ENCODE measurements around the gene IL15RA.
"Not testable (repeated sequence)": the region's sequence is repeated elsewhere in the genome, so short reads cannot be mapped to it uniquely, and the experiment has no call there.

Gene IL15RA

DNA sequence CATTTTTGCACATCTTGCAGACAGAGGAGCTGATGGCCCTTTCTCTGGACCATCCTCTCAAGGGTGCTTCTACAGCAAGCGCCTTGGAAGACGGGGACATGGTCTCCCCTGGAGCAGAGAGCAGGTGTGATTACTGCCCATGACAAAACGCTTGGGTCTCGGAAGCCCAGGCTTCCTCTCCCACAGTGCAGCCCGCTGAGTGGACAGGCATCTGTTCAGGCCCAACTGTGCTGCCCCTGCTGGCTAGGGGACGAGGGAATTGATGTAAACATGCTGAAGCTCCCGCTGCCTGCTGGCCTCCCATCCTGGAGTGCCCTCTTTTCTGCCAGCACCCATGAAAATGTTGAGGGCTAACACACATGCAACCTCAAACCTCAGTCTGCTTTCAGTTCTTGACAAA is 14.3 kb downstream of the IL15RA start:
- TF ChIP-seq, protein P1, sequence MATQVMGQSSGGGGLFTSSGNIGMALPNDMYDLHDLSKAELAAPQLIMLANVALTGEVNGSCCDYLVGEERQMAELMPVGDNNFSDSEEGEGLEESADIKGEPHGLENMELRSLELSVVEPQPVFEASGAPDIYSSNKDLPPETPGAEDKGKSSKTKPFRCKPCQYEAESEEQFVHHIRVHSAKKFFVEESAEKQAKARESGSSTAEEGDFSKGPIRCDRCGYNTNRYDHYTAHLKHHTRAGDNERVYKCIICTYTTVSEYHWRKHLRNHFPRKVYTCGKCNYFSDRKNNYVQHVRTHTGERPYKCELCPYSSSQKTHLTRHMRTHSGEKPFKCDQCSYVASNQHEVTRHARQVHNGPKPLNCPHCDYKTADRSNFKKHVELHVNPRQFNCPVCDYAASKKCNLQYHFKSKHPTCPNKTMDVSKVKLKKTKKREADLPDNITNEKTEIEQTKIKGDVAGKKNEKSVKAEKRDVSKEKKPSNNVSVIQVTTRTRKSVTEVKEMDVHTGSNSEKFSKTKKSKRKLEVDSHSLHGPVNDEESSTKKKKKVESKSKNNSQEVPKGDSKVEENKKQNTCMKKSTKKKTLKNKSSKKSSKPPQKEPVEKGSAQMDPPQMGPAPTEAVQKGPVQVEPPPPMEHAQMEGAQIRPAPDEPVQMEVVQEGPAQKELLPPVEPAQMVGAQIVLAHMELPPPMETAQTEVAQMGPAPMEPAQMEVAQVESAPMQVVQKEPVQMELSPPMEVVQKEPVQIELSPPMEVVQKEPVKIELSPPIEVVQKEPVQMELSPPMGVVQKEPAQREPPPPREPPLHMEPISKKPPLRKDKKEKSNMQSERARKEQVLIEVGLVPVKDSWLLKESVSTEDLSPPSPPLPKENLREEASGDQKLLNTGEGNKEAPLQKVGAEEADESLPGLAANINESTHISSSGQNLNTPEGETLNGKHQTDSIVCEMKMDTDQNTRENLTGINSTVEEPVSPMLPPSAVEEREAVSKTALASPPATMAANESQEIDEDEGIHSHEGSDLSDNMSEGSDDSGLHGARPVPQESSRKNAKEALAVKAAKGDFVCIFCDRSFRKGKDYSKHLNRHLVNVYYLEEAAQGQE (IDR thresholded peaks at IDR 0.05; ENCODE audit: insufficient replicate concordance, low read depth) = no peak
- TF ChIP-seq, protein P2, sequence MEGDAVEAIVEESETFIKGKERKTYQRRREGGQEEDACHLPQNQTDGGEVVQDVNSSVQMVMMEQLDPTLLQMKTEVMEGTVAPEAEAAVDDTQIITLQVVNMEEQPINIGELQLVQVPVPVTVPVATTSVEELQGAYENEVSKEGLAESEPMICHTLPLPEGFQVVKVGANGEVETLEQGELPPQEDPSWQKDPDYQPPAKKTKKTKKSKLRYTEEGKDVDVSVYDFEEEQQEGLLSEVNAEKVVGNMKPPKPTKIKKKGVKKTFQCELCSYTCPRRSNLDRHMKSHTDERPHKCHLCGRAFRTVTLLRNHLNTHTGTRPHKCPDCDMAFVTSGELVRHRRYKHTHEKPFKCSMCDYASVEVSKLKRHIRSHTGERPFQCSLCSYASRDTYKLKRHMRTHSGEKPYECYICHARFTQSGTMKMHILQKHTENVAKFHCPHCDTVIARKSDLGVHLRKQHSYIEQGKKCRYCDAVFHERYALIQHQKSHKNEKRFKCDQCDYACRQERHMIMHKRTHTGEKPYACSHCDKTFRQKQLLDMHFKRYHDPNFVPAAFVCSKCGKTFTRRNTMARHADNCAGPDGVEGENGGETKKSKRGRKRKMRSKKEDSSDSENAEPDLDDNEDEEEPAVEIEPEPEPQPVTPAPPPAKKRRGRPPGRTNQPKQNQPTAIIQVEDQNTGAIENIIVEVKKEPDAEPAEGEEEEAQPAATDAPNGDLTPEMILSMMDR (IDR thresholded peaks at IDR 0.05; ENCODE audit: insufficient read depth, low read length) = no peak
- TF ChIP-seq POLR2AphosphoS5 (IDR thresholded peaks at IDR 0.05; ENCODE audit: low read depth) (no peak), SPI1 (IDR thresholded peaks at IDR 0.05; ENCODE audit: borderline replicate concordance, low read depth) (no peak), GABPA (IDR thresholded peaks at IDR 0.05; ENCODE audit: low read depth) (no peak)
- DNase-seq (ENCODE audit: low read depth in 1 of 2, low spot score in 1 of 2) = no peak
- no peaks in the 10 kb centered on the region for H3K27me3 ChIP-seq (ENCODE audit: insufficient read depth, poor library complexity, severe bottlenecking)
- H3K27ac ChIP-seq (replicated peaks) = no peak overlapping the region
- no peak overlapping the region for H3K4me3 ChIP-seq (replicated peaks; ENCODE audit: insufficient read depth, low read length)

DNA sequence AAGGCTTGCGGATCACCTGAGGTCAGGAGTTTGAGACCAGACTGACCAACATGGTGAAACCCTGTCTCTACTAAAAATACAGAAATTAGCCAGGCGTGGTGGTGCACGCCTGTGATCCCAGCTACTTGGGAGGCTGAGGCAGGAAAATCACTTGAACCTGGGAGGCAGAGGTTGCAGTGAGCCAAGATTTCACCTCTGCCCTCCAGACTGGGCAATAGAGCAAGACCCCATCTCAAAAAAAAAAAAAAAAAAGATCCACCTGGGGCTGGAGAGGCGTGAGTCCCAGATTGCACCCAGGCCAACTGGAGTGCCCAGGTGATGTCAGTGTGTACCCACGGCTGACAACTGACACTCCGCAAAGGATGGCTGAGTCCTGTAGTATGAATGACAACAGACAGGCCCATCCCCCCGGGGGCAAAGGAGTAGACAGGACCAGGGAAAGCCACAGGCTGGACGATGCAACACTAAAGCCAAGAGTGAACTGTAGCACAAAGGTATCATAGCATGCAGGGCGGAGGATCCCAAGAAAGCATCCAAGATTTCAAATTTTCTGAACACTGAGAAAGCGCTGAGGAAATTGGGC is 14.9 kb downstream of the IL15RA start:
- not testable (repeated sequence) for H3K4me3 ChIP-seq (replicated peaks; ENCODE audit: insufficient read depth, low read length); H3K27ac ChIP-seq (replicated peaks); DNase-seq (ENCODE audit: low read depth in 1 of 2, low spot score in 1 of 2); H3K27me3 ChIP-seq (ENCODE audit: insufficient read depth, poor library complexity, severe bottlenecking)

DNA sequence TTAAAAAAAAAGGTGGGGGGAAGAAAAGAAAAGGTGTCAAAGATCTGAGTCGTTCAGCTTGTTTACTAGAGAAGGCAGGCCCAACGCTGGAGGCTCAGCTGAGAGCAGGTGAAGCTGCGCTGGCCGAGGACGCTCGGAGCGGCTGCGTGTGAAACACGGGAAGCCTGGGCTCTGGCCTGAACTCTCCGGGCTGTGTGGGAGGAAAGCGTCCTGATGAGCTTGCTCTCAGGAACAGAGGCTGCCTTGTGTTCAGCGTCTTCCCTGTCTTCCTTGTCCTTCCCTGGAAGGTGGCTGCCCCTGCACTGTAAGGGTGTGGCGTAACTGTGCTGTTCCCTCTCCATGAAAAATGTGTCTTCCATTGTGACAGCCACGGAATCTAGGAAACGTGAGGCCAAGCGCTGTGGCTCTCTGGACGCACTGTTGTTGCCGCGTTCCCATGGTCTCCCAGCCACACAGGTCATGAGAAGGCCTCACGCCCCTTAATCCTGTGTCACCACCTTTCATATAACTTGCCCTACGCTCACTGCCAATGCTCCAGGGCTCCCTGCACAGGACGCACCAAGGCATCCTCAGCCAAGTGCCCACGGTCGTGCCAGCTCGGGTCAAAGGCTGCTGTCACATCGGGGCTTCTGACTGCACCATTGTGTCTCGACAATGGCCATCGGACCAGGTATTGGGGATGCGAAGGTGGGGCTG is 15.8 kb downstream of the IL15RA start:
- Histone ChIP-seq H3K27ac (replicated peaks) (no peak overlapping the region), H3K27me3 (ENCODE audit: insufficient read depth, poor library complexity, severe bottlenecking) (no peaks in the 10 kb centered on the region), H3K4me3 (replicated peaks; ENCODE audit: insufficient read depth, low read length) (no peak overlapping the region)
- no peak for DNase-seq (ENCODE audit: low read depth in 1 of 2, low spot score in 1 of 2)
- TF ChIP-seq, protein P1 (IDR thresholded peaks at IDR 0.05; ENCODE audit: insufficient replicate concordance, low read depth) = no peak
- no peak for TF ChIP-seq SPI1 (IDR thresholded peaks at IDR 0.05; ENCODE audit: borderline replicate concordance, low read depth)
- TF ChIP-seq, protein P2 (IDR thresholded peaks at IDR 0.05; ENCODE audit: insufficient read depth, low read length) = no peak
- TF ChIP-seq GABPA (IDR thresholded peaks at IDR 0.05; ENCODE audit: low read depth) = no peak
- no peak for TF ChIP-seq POLR2AphosphoS5 (IDR thresholded peaks at IDR 0.05; ENCODE audit: low read depth)

DNA sequence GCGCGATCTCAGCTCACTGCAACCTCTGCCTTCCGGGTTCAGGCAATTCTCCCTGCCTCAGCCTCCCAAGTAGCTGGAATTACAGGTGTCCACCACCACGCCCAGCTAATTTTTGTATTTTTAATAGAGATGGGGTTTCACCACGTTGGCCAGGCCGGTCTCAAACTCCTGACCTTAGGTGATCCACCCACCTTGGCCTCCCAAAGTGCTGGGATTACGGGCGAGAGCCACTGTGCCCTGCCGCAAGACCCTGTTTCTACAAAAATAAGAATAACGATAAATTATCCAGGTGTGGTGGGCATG is 16.4 kb downstream of the IL15RA start:
- DNase-seq (ENCODE audit: low read depth in 1 of 2, low spot score in 1 of 2); H3K27me3 ChIP-seq (ENCODE audit: insufficient read depth, poor library complexity, severe bottlenecking); H3K27ac ChIP-seq (replicated peaks); H3K4me3 ChIP-seq (replicated peaks; ENCODE audit: insufficient read depth, low read length): not testable (repeated sequence)
